Activated CD8-positive, alpha-beta T cell treated with anti-CD3 and anti-CD28 coated beads for 36 hours (primary cell): ENCODE results near the gene TYROBP. TPM values are rescaled to one million over a fixed set of nuclear protein-coding genes. Genes with fewer than 3 reads are reported as not detected.

Experiments used
- ATAC-seq: fragments of 200-7000 bp; cut with Tn5 transposase; one replicate; pipeline ENCODE4 v1.10.0; 2021; ENCODE audit warnings: mild to moderate bottlenecking, moderate library complexity
- CTCF ChIA-PET: fragments of 350-600 bp; sonication (Branson Sonifier 250); formaldehyde crosslinking; loops from one replicate; lab custom pipeline; 2021; ENCODE audit warnings: antibody characterized with exemption; lab: Charles Lee
- POLR2A ChIA-PET: fragments of 350-600 bp; sonication (Branson Sonifier 250); formaldehyde crosslinking; loops from one replicate; lab custom pipeline; 2021; ENCODE audit warnings: antibody characterized with exemption; lab: Charles Lee
- DNase-seq: peaks from one replicate; pipeline ENCODE4 v3.0.0-alpha.2; 2020
- H3K27ac Mint-ChIP-seq: one replicate; pipeline ENCODE4 v1.8.0; 2021; ENCODE audit warnings: mild to moderate bottlenecking, mixed read lengths
- H3K27me3 Mint-ChIP-seq: one replicate; pipeline ENCODE4 v1.8.0; 2021; ENCODE audit warnings: mixed read lengths
- H3K36me3 Mint-ChIP-seq: one replicate; pipeline ENCODE4 v1.8.0; 2021; ENCODE audit warnings: low read depth, mixed read lengths
- H3K4me1 Mint-ChIP-seq: one replicate; pipeline ENCODE4 v1.8.0; 2021; ENCODE audit warnings: low read depth, mixed read lengths
- H3K4me3 Mint-ChIP-seq: one replicate; pipeline ENCODE4 v1.8.0; 2021; ENCODE audit warnings: mild to moderate bottlenecking, moderate library complexity, mixed read lengths
- H3K9me3 Mint-ChIP-seq: one replicate; pipeline ENCODE4 v1.8.0; 2021; ENCODE audit warnings: mixed read lengths
- CTCF ChIP-seq: fragments of 200-600 bp; IDR thresholded peaks from one replicate; pipeline ENCODE4 v1.8.0; 2022; ENCODE audit warnings: antibody characterized with exemption, mild to moderate bottlenecking
- intact Hi-C: fragments of 100-400 bp; cut with micrococcal nuclease; formaldehyde crosslinking; loops from one replicate; pipeline ENCODE4 v1.10.0; 2022
- total RNA-seq, 2 experiments: library from RNA; stranded (reverse); gene quantifications; one replicate each; pipeline ENCODE4 v1.2.3, GENCODE V29; 2021

Gene TYROBP
- total RNA-seq, 2 experiments from 2014 or later: 0.81 to 1.5 TPM

DNA sequence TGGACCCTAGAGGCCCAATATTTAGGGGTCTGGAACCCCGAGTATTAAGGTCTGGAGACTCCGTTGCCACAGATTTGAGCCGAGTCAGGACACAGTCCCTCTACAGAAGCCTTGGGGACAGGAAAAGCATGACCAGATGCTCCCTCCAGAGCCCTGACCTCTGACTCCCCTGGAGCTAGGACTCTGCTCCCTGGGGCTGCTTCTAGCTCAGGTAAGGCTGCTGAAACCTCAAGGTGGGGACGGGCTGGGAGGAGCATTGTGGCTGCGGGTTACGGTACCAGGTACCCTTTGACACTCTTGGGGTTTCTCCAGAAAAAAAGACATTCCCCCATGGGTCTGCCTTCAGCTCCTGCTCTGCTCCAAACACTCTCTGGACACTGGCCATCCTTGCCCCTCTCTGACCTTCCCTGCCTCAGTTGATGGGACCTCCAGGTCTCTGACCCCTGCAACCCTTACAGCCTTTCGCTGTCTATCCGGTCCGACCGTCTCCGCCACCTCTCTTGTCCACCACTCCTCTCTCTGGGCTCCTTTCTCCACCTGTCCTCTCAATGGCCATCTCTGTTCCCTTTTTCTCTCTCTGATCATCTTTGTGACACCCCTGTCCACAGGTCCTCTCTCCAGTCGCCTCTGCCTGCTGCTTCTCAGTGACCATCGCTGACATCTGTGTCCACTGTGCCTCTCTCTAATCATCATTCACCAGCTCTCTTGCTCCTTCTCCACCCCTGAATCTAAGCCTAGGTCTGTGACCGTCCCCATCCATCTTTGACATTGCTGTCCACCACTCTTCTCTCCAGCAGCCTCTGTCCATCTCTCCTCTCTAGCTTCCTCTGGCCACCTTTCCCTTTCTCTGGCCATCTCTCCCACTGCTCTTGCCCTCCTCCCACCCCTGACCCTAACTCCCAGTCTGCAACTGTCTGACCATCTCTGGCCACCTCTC lies 29.5 kb upstream of the TYROBP start:
- ChIA-PET CTCF (no interaction called here), POLR2A (interaction anchor here (0.5 to 1.0 kb wide), 2 partner anchors 18 to 34 kb away, joined by 3 read pairs; no protein-coding TSS in a partner anchor)
- Mint-ChIP-seq H3K4me3 (peak overlapping the region; percentile 59), H3K9me3 (no peaks in the 10 kb centered on the region), H3K4me1 (peaks cover 22% of the 10 kb centered on the region), H3K36me3 (no peaks in the 10 kb centered on the region), H3K27me3 (no peaks in the 10 kb centered on the region), H3K27ac (no peak overlapping the region)
- intact Hi-C loops: loop anchor here (10.0 kb wide), 1 partner anchor 223 kb away; the partner anchor contains the start of gene KMT2B
- no peak for TF ChIP-seq CTCF
- no peak for DNase-seq
- ATAC-seq: peak; percentile 19

DNA sequence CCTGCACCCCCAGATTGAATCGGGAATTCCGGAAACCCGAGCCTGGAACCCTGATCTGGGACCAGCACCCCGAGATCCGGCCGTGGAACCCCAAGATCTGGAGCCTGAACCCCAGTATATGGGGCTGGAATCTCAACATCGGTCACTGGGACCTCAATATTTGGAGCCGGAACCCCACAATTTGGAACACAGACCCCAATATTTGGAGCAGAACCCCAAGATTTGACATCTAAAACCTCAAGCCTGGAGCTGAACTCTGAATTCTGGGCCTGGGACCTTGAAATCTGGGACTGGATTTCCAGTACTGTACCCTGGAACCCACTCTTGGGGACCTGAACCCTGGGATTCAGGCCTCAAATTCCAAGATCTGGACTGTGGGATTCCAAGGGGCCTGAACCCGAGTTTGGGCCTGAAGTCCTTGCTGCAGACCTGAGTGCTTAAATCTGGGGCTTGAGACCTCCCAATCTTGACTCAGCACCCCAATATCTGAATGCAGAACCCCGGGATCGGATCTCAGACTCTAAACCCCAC lies 28.7 kb upstream of the TYROBP start:
- H3K27ac Mint-ChIP-seq: no peak overlapping the region
- H3K36me3 Mint-ChIP-seq: no peaks in the 10 kb centered on the region
- intact Hi-C loops: loop anchor here (10.0 kb wide), 1 partner anchor 222 kb away; the partner anchor contains the start of gene KMT2B
- peak overlapping the region; percentile 59 for H3K4me3 Mint-ChIP-seq
- ChIA-PET CTCF (no interaction called here), POLR2A (interaction anchor here (0.5 to 1.0 kb wide), 2 partner anchors 19 to 33 kb away, joined by 3 read pairs; no protein-coding TSS in a partner anchor)
- no peaks in the 10 kb centered on the region for H3K27me3 Mint-ChIP-seq
- no peaks in the 10 kb centered on the region for H3K9me3 Mint-ChIP-seq
- peaks cover 26% of the 10 kb centered on the region for H3K4me1 Mint-ChIP-seq
- TF ChIP-seq CTCF: no peak
- no peak for DNase-seq
- ATAC-seq: no peak

GRCh38 chr19:35935911-35936737 lies 28.0 kb upstream of the TYROBP start, which contains the start of gene LRFN3:
TSS of gene LRFN3 (plus strand) at chr19:35936374. CDS start at chr19:35939426, 3,052 bp downstream.
- H3K36me3 Mint-ChIP-seq: no peaks in the 10 kb centered on the region
- intact Hi-C loops: loop anchor here (10.0 kb wide), 1 partner anchor 221 kb away; the partner anchor contains the start of gene KMT2B
- no peaks in the 10 kb centered on the region for H3K9me3 Mint-ChIP-seq
- H3K4me3 Mint-ChIP-seq: peak within 1 kb of the TSS; percentile 78
- POLR2A ChIA-PET: interaction anchor here (1.0 kb wide), 1 partner anchor 33 kb away, joined by 3 read pairs; no protein-coding TSS in a partner anchor
- peak; percentile 7 for ATAC-seq
- TF ChIP-seq CTCF: no peak
- peaks cover 27% of the 10 kb centered on the region for H3K4me1 Mint-ChIP-seq
- CTCF ChIA-PET: interaction anchor here (7.0 kb wide), 1 partner anchor 54 kb away, joined by 88 read pairs; no protein-coding TSS in a partner anchor
- peak within 1 kb of the TSS; percentile 70 for H3K27ac Mint-ChIP-seq
- DNase-seq: peak; percentile 72
- H3K27me3 Mint-ChIP-seq: no peaks in the 10 kb centered on the region

- ATAC-seq (no peak), DNase-seq (no peak)
- intact Hi-C loops: loop anchor here (10.0 kb wide), 1 partner anchor 218 kb away; the partner anchor contains the start of gene KMT2B
- no peaks in the 10 kb centered on the region for H3K9me3 Mint-ChIP-seq
- TF ChIP-seq CTCF: no peak
- H3K27ac Mint-ChIP-seq: no peak overlapping the region
- no peaks in the 10 kb centered on the region for H3K36me3 Mint-ChIP-seq
- POLR2A ChIA-PET: interaction anchor here (3.1 kb wide), 1 partner anchor 50 kb away, joined by 13 read pairs; no protein-coding TSS in a partner anchor
- H3K4me3 Mint-ChIP-seq: peak overlapping the region; percentile 34
- peaks cover 28% of the 10 kb centered on the region for H3K4me1 Mint-ChIP-seq
- H3K27me3 Mint-ChIP-seq: no peaks in the 10 kb centered on the region
- CTCF ChIA-PET: interaction anchor here (0.6 to 7.0 kb wide), 9 partner anchors 12 to 238 kb away, joined by 3 to 88 read pairs (median 5); no protein-coding TSS in a partner anchor
These were observed 24.3 kb upstream of the TYROBP start for GRCh38 chr19:35932291-35932936.
